Karpas-422 (cell line): Measurements from ENCODE around the gene RARRES1. TPM values are rescaled to one million over a fixed set of nuclear protein-coding genes. Genes with fewer than 3 reads are reported as not detected.
A peak's percentile ranks its signal among the peaks of the same experiment; 100 is the strongest.

ENCODE experiments used
- DNase-seq: peaks from one replicate; pipeline ENCODE4 v3.0.0-alpha.2; 2015
- H2AFZ ChIP-seq: fragments of 200-600 bp; sonication (generic); 2 replicates; pipeline ENCODE4 v1.6.1; 2014; ENCODE audit warnings: antibody characterized with exemption, low read length, mixed read lengths
- H3K27ac ChIP-seq: fragments of 200-600 bp; sonication (generic); 2 replicates; pipeline ENCODE4 v1.5.1; 2014; ENCODE audit warnings: mild to moderate bottlenecking, low read length, moderate library complexity
- H3K27me3 ChIP-seq: fragments of 200-600 bp; sonication (generic); 2 replicates; pipeline ENCODE4 v1.6.1; 2014; ENCODE audit warnings: low read length, mixed read lengths
- H3K36me3 ChIP-seq: fragments of 200-600 bp; sonication (generic); 2 replicates; pipeline ENCODE4 v1.6.1; 2014; ENCODE audit warnings: low read length, mixed read lengths; ENCODE audit not compliant: insufficient read depth
- H3K4me1 ChIP-seq: fragments of 200-600 bp; sonication (generic); 2 replicates; pipeline ENCODE4 v1.6.1; 2014; ENCODE audit warnings: mild to moderate bottlenecking, low read length, mixed read lengths
- H3K4me2 ChIP-seq: fragments of 200-600 bp; sonication (generic); 2 replicates; pipeline ENCODE4 v1.6.1; 2014; ENCODE audit warnings: low read length, low read depth, mild to moderate bottlenecking; ENCODE audit not compliant: poor library complexity, severe bottlenecking
- H3K4me3 ChIP-seq: fragments of 200-600 bp; sonication (generic); 2 replicates; pipeline ENCODE4 v1.5.1; 2014; ENCODE audit warnings: mild to moderate bottlenecking, antibody characterized with exemption, low read length, mixed read lengths
- H3K79me2 ChIP-seq: fragments of 200-600 bp; sonication (generic); 2 replicates; pipeline ENCODE4 v1.6.1; 2014; ENCODE audit warnings: mild to moderate bottlenecking, low read length, mixed read lengths
- H3K9ac ChIP-seq: fragments of 200-600 bp; sonication (generic); 2 replicates; pipeline ENCODE4 v1.6.0; 2014; ENCODE audit warnings: low read length
- H3K9me2 ChIP-seq: fragments of 200-600 bp; sonication (generic), shearing (Covaris generic); replicated peaks from 2 replicates; pipeline ENCODE4 v1.6.0; 2014; ENCODE audit warnings: mild to moderate bottlenecking, low read length, moderate library complexity; ENCODE audit not compliant: insufficient read depth
- H3K9me3 ChIP-seq: fragments of 300-700, 200-600 bp; sonication (generic); 2 replicates; pipeline ENCODE4 v1.6.1; 2014; ENCODE audit warnings: low read length, mixed read lengths
- H4K20me1 ChIP-seq: fragments of 200-600 bp; sonication (generic); 2 replicates; pipeline ENCODE4 v1.6.1; 2014; ENCODE audit warnings: mild to moderate bottlenecking, antibody characterized with exemption, low read length, low read depth; ENCODE audit not compliant: insufficient read depth
- total RNA-seq: library from RNA; depleted of rRNA; stranded (reverse); fragments of >200 nt; shearing (Covaris generic); gene quantifications from 2 replicates; pipeline ENCODE4 v1.2.3, GENCODE V29; 2014; ENCODE audit warnings: low replicate concordance

The RARRES1 gene
- total RNA-seq, 1 experiment from 2014 or later: not detected

GRCh38 chr3:158666416-158666815 is 65.8 kb downstream of the RARRES1 start:
- Histone ChIP-seq H3K9ac (no peak overlapping the region), H3K9me2 (no peaks in the 10 kb centered on the region), H3K27me3 (no peaks in the 10 kb centered on the region), H3K4me3 (no peak overlapping the region), H3K79me2 (peaks cover 45% of the 10 kb centered on the region), H3K27ac (no peak overlapping the region), H4K20me1 (no peaks in the 10 kb centered on the region), H3K9me3 (no peaks in the 10 kb centered on the region), H3K4me2 (no peak overlapping the region), H3K36me3 (peaks cover 74% of the 10 kb centered on the region; the same call in 1 of the 2 replicates), H2AFZ (no peak overlapping the region), H3K4me1 (peaks cover 15% of the 10 kb centered on the region)
- DNase-seq: no peak

GRCh38 chr3:158663832-158664231 is 68.4 kb downstream of the RARRES1 start:
- no peaks in the 10 kb centered on the region for H3K9me2 ChIP-seq
- peaks cover 80% of the 10 kb centered on the region; the same call in 1 of the 2 replicates for H3K36me3 ChIP-seq
- no peak for DNase-seq
- H3K4me1 ChIP-seq: no peaks in the 10 kb centered on the region
- H2AFZ ChIP-seq: no peak overlapping the region
- H3K4me3 ChIP-seq: no peak overlapping the region
- H3K27ac ChIP-seq: no peak overlapping the region
- no peak overlapping the region for H3K9ac ChIP-seq
- no peaks in the 10 kb centered on the region for H3K27me3 ChIP-seq
- peaks cover 29% of the 10 kb centered on the region for H3K79me2 ChIP-seq
- no peaks in the 10 kb centered on the region for H3K9me3 ChIP-seq
- no peak overlapping the region for H3K4me2 ChIP-seq
- H4K20me1 ChIP-seq: no peaks in the 10 kb centered on the region

GRCh38 chr3:158663246-158663645 is 69.0 kb downstream of the RARRES1 start:
- H3K9me3 ChIP-seq: no peaks in the 10 kb centered on the region
- no peak overlapping the region for H3K4me2 ChIP-seq
- peaks cover 25% of the 10 kb centered on the region for H3K79me2 ChIP-seq
- no peaks in the 10 kb centered on the region for H3K4me1 ChIP-seq
- no peaks in the 10 kb centered on the region for H4K20me1 ChIP-seq
- H3K36me3 ChIP-seq: peaks cover 79% of the 10 kb centered on the region; the same call in 1 of the 2 replicates
- no peak for DNase-seq
- H3K4me3 ChIP-seq: no peak overlapping the region
- H3K9me2 ChIP-seq: no peaks in the 10 kb centered on the region
- no peak overlapping the region for H3K27ac ChIP-seq
- H3K27me3 ChIP-seq: no peaks in the 10 kb centered on the region
- no peak overlapping the region for H3K9ac ChIP-seq
- H2AFZ ChIP-seq: no peak overlapping the region

GRCh38 chr3:158660711-158661110 is 71.5 kb downstream of the RARRES1 start:
- Histone ChIP-seq H3K9ac (no peak overlapping the region), H2AFZ (no peak overlapping the region), H3K9me3 (no peaks in the 10 kb centered on the region), H3K27ac (no peak overlapping the region), H3K4me1 (no peaks in the 10 kb centered on the region), H3K36me3 (peaks cover 63% of the 10 kb centered on the region; the same call in 1 of the 2 replicates), H3K4me3 (no peak overlapping the region), H3K79me2 (peaks cover 24% of the 10 kb centered on the region), H3K4me2 (no peak overlapping the region), H3K9me2 (no peaks in the 10 kb centered on the region), H4K20me1 (no peaks in the 10 kb centered on the region), H3K27me3 (no peaks in the 10 kb centered on the region)
- DNase-seq: no peak

DNA sequence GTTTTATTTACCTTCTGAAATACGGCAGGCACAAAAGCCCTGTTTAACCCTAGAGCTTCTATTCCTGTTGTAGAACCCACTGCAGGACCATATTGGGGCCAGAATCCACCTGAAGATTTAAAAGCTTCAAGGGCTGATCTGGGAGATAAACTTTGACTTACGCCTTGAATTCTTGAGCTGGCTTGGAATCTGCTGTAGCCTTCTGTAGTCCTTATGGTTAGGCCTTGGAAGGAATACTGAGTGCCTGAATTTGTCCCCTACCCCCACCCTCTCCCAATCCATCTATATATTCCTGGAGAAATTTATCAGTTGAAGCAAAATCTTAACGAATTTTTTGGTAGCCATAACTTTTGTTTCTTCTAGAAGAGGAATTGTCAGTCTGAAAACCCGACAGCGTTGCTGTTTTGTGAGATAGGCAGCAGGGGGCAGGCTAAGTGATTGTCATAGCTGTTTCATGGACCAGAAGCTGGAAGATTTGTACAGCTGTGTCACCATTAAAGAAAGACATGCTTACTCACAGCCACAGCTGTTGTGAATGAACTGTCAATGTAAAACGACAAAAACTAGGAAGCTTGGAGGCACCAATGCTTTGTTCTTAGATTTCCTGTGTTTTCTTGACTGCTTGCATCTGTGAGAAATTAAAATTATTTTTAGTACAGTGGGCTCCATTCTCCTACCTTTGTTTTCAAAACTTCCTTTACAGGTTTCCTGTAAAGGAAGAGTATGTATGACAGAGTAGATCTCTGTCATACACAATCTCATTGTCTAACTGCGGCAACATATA is 72.6 kb downstream of the RARRES1 start:
- no peaks in the 10 kb centered on the region for H3K9me3 ChIP-seq

DNA sequence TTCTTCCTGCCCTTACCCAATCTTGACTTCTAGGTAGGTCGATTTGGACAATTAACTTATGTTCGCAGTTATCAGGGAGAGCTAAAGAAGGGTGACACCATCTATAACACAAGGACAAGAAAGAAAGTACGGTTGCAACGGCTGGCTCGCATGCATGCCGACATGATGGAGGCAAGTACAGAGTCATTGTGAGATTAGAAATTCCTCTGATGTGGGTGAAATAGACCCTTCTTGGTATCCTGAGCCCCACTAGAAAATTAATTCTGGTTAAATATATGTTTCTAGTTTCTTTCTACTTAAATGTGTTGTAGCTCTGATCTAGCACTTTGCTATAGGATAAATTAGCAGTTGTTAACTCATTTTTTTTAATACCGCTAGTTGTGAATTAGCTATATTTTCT is 73.4 kb downstream of the RARRES1 start:
- Histone ChIP-seq H3K36me3 (peaks cover 55% of the 10 kb centered on the region; the same call in 1 of the 2 replicates), H3K9ac (no peak overlapping the region), H3K9me3 (no peaks in the 10 kb centered on the region), H3K9me2 (no peaks in the 10 kb centered on the region), H2AFZ (no peak overlapping the region), H3K79me2 (peaks cover 18% of the 10 kb centered on the region), H3K27me3 (no peaks in the 10 kb centered on the region), H4K20me1 (no peaks in the 10 kb centered on the region), H3K4me2 (no peak overlapping the region), H3K4me3 (no peak overlapping the region), H3K4me1 (no peaks in the 10 kb centered on the region), H3K27ac (no peak overlapping the region)
- DNase-seq: no peak

More for the DNA sequence above, 72.6 kb downstream of the RARRES1 start:
- Histone ChIP-seq H3K4me3 (no peak overlapping the region), H3K27ac (no peak overlapping the region), H4K20me1 (no peaks in the 10 kb centered on the region), H3K9me2 (no peaks in the 10 kb centered on the region), H3K4me2 (no peak overlapping the region), H3K27me3 (no peaks in the 10 kb centered on the region), H2AFZ (no peak overlapping the region), H3K36me3 (peaks cover 59% of the 10 kb centered on the region; the same call in 1 of the 2 replicates), H3K4me1 (no peaks in the 10 kb centered on the region), H3K9ac (no peak overlapping the region), H3K79me2 (peaks cover 23% of the 10 kb centered on the region)
- DNase-seq: peak; percentile 80

- no peak overlapping the region for H3K4me2 ChIP-seq
- H4K20me1 ChIP-seq: no peaks in the 10 kb centered on the region
- DNase-seq: peak; percentile 15
- H3K27me3 ChIP-seq: no peaks in the 10 kb centered on the region
- no peaks in the 10 kb centered on the region for H3K4me1 ChIP-seq
- H3K27ac ChIP-seq: no peak overlapping the region
- H3K79me2 ChIP-seq: peaks cover 38% of the 10 kb centered on the region
- no peak overlapping the region for H3K9ac ChIP-seq
- peaks cover 62% of the 10 kb centered on the region; the same call in 1 of the 2 replicates for H3K36me3 ChIP-seq
- H2AFZ ChIP-seq: no peak overlapping the region
- no peaks in the 10 kb centered on the region for H3K9me3 ChIP-seq
- no peaks in the 10 kb centered on the region for H3K9me2 ChIP-seq
- no peak overlapping the region for H3K4me3 ChIP-seq
These were observed 79.8 kb downstream of the RARRES1 start for GRCh38 chr3:158652463-158652862.

- no peaks in the 10 kb centered on the region for H3K27me3 ChIP-seq
- H3K36me3 ChIP-seq: peaks cover 66% of the 10 kb centered on the region; the same call in 1 of the 2 replicates
- DNase-seq: no peak
- no peak overlapping the region for H3K4me3 ChIP-seq
- peaks cover 6% of the 10 kb centered on the region for H3K4me1 ChIP-seq
- peaks cover 47% of the 10 kb centered on the region for H3K79me2 ChIP-seq
- H3K9me2 ChIP-seq: no peaks in the 10 kb centered on the region
- no peaks in the 10 kb centered on the region for H3K9me3 ChIP-seq
- no peak overlapping the region for H2AFZ ChIP-seq
- H3K4me2 ChIP-seq: no peak overlapping the region
- no peak overlapping the region for H3K9ac ChIP-seq
- no peaks in the 10 kb centered on the region for H4K20me1 ChIP-seq
- H3K27ac ChIP-seq: no peak overlapping the region
These were observed 81.1 kb downstream of the RARRES1 start for GRCh38 chr3:158651192-158651591.
